Measurements from ENCODE around the gene SLC30A10. TPM values are rescaled to one million over a fixed set of nuclear protein-coding genes. Genes with fewer than 3 reads are reported as not detected.
"Not testable (repeated sequence)": the region's sequence is repeated elsewhere in the genome, so short reads cannot be mapped to it uniquely, and the experiment has no call there.

Gene SLC30A10
- total RNA-seq, 1 donor from 2014 or later, result not detected

GRCh38 chr1:219876798-219877209 is 51.6 kb downstream of the SLC30A10 start:
- Mint-ChIP-seq H3K4me3 (ENCODE audit: unreplicated experiment) (no peak overlapping the region), H3K36me3 (ENCODE audit: low read depth) (no peaks in the 10 kb centered on the region), H3K27me3 (ENCODE audit: low read depth) (peaks cover 35% of the 10 kb centered on the region), H3K4me1 (ENCODE audit: low read depth) (no peaks in the 10 kb centered on the region), H3K27ac (ENCODE audit: unreplicated experiment) (no peak overlapping the region), H3K9me3 (ENCODE audit: low read depth) (no peaks in the 10 kb centered on the region)
- TF ChIP-seq CTCF (IDR thresholded peaks at IDR 0.05), result peak; percentile 63
- DNase-seq (ENCODE audit: low spot score), result no peak

- Mint-ChIP-seq H3K9me3 (ENCODE audit: low read depth) (no peaks in the 10 kb centered on the region), H3K27me3 (ENCODE audit: low read depth) (peaks cover 33% of the 10 kb centered on the region), H3K27ac (ENCODE audit: unreplicated experiment) (no peak overlapping the region), H3K4me3 (ENCODE audit: unreplicated experiment) (no peak overlapping the region), H3K4me1 (ENCODE audit: low read depth) (no peaks in the 10 kb centered on the region), H3K36me3 (ENCODE audit: low read depth) (no peaks in the 10 kb centered on the region)
- TF ChIP-seq CTCF (IDR thresholded peaks at IDR 0.05), result no peak
- no peak for DNase-seq (ENCODE audit: low spot score)
These were observed 52.5 kb downstream of the SLC30A10 start for GRCh38 chr1:219875860-219876259.

GRCh38 chr1:219872538-219872937 is 55.8 kb downstream of the SLC30A10 start:
- not testable (repeated sequence) for H3K36me3 Mint-ChIP-seq (ENCODE audit: low read depth); H3K4me1 Mint-ChIP-seq (ENCODE audit: low read depth); H3K4me3 Mint-ChIP-seq (ENCODE audit: unreplicated experiment); H3K27ac Mint-ChIP-seq (ENCODE audit: unreplicated experiment); H3K9me3 Mint-ChIP-seq (ENCODE audit: low read depth); DNase-seq (ENCODE audit: low spot score)
- H3K27me3 Mint-ChIP-seq (ENCODE audit: low read depth), result peaks cover 18% of the 10 kb centered on the region

GRCh38 chr1:219871427-219872057 is 56.8 kb downstream of the SLC30A10 start:
- no peaks in the 10 kb centered on the region for H3K9me3 Mint-ChIP-seq (ENCODE audit: low read depth)
- no peak for DNase-seq (ENCODE audit: low spot score)

GRCh38 chr1:219868615-219869014 is 59.7 kb downstream of the SLC30A10 start:
- H3K27ac Mint-ChIP-seq (ENCODE audit: unreplicated experiment); H3K27me3 Mint-ChIP-seq (ENCODE audit: low read depth); H3K4me1 Mint-ChIP-seq (ENCODE audit: low read depth); H3K36me3 Mint-ChIP-seq (ENCODE audit: low read depth); DNase-seq (ENCODE audit: low spot score); H3K4me3 Mint-ChIP-seq (ENCODE audit: unreplicated experiment); H3K9me3 Mint-ChIP-seq (ENCODE audit: low read depth): not testable (repeated sequence)

More at GRCh38 chr1:219871427-219872057, 56.8 kb downstream of the SLC30A10 start:
- no peaks in the 10 kb centered on the region for H3K4me1 Mint-ChIP-seq (ENCODE audit: low read depth)
- TF ChIP-seq CTCF (IDR thresholded peaks at IDR 0.05), result no peak
- H3K27ac Mint-ChIP-seq (ENCODE audit: unreplicated experiment), result no peak overlapping the region
- H3K27me3 Mint-ChIP-seq (ENCODE audit: low read depth), result peaks cover 16% of the 10 kb centered on the region
- no peak overlapping the region for H3K4me3 Mint-ChIP-seq (ENCODE audit: unreplicated experiment)
- H3K36me3 Mint-ChIP-seq (ENCODE audit: low read depth), result no peaks in the 10 kb centered on the region

Other genes with a start within 250 kb of the SLC30A10 start
- gene EPRS1, start 117.9 kb upstream of the SLC30A10 start, total RNA-seq, result 134 to 181 TPM (median 178 TPM) in 3 replicates
- gene BPNT1, start 161.2 kb upstream of the SLC30A10 start, total RNA-seq, result 16.3 to 26.5 TPM (median 16.9 TPM) in 3 replicates
- gene IARS2, start 165.6 kb upstream of the SLC30A10 start, total RNA-seq, result 64.2 to 71.9 TPM (median 64.9 TPM) in 3 replicates